Measurements from ENCODE around the gene DNAJC10. TPM values are rescaled to one million over a fixed set of nuclear protein-coding genes. Genes with fewer than 3 reads are reported as not detected.

The DNAJC10 gene
- total RNA-seq, 2 experiments from 2014 or later: 34.0 to 34.1 TPM

- H3K27me3 ChIP-seq (ENCODE audit: control insufficient read depth in 1 of 2, insufficient read depth in 2 of 2, low read length in 2 of 2): no peaks in the 10 kb centered on the region
- H3K4me3 Mint-ChIP-seq: no peak overlapping the region
- H3K36me3 ChIP-seq (ENCODE audit: insufficient read depth, low read length): no peaks in the 10 kb centered on the region
- H3K27ac ChIP-seq (ENCODE audit: low read depth in 1 of 2, low read length in 2 of 2): no peak overlapping the region
- H3K36me3 Mint-ChIP-seq (ENCODE audit: low read depth): no peaks in the 10 kb centered on the region
- ChIA-PET CTCF (interaction anchor here (1.6 kb wide), 1 partner anchor 10 kb away, joined by 5 read pairs; no protein-coding TSS in a partner anchor), POLR2A (no interaction called here)
- no peaks in the 10 kb centered on the region for H3K4me1 ChIP-seq (ENCODE audit: insufficient read depth, low read length)
- peaks cover 23% of the 10 kb centered on the region for H3K27me3 Mint-ChIP-seq
- no peaks in the 10 kb centered on the region for H3K9me3 ChIP-seq (ENCODE audit: control insufficient read depth in 1 of 2, insufficient read depth in 1 of 2, low read length in 2 of 2)
- intact Hi-C loops (cut with DNase I, micrococcal nuclease): no loop called here
- DNase-seq (no peak), ATAC-seq (ENCODE audit: poor library complexity) (no peak)
- H3K4me3 ChIP-seq (ENCODE audit: low read length): no peak overlapping the region
- H3K9me3 Mint-ChIP-seq: no peaks in the 10 kb centered on the region
- H3K4me1 Mint-ChIP-seq (ENCODE audit: low read depth): no peaks in the 10 kb centered on the region
- TF ChIP-seq, protein P1, sequence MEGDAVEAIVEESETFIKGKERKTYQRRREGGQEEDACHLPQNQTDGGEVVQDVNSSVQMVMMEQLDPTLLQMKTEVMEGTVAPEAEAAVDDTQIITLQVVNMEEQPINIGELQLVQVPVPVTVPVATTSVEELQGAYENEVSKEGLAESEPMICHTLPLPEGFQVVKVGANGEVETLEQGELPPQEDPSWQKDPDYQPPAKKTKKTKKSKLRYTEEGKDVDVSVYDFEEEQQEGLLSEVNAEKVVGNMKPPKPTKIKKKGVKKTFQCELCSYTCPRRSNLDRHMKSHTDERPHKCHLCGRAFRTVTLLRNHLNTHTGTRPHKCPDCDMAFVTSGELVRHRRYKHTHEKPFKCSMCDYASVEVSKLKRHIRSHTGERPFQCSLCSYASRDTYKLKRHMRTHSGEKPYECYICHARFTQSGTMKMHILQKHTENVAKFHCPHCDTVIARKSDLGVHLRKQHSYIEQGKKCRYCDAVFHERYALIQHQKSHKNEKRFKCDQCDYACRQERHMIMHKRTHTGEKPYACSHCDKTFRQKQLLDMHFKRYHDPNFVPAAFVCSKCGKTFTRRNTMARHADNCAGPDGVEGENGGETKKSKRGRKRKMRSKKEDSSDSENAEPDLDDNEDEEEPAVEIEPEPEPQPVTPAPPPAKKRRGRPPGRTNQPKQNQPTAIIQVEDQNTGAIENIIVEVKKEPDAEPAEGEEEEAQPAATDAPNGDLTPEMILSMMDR (IDR thresholded peaks at IDR 0.05): no peak
- no peak overlapping the region for H3K27ac Mint-ChIP-seq
These were observed 101.5 kb downstream of the DNAJC10 start for GRCh38 chr2:182817558-182817957.

DNA sequence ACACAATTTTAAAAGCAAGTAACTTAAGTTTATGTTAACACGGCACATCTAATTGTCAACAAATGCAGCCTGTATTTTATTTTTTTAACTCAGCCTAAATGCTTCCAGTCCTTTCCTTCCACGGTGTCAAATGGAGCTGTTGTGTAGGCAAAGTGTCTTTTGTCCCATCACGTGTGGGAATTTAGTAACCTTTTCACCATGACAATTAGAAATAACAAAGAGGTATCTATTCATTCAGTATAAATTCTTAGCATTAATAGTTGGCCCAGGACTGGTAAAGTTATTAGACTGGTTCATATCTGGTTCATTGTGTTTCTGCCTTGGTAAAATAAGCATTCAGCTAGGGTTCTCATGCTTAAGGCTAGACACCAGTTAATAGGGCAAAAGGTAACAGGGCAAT lies 102.4 kb downstream of the DNAJC10 start:
- H3K36me3 ChIP-seq (ENCODE audit: insufficient read depth, low read length): no peaks in the 10 kb centered on the region
- ChIA-PET CTCF (no interaction called here), POLR2A (no interaction called here)
- H3K9me3 ChIP-seq (ENCODE audit: control insufficient read depth in 1 of 2, insufficient read depth in 1 of 2, low read length in 2 of 2): no peaks in the 10 kb centered on the region
- H3K4me1 ChIP-seq (ENCODE audit: insufficient read depth, low read length): no peaks in the 10 kb centered on the region
- no peak overlapping the region for H3K27ac ChIP-seq (ENCODE audit: low read depth in 1 of 2, low read length in 2 of 2)
- H3K9me3 Mint-ChIP-seq: no peaks in the 10 kb centered on the region
- H3K36me3 Mint-ChIP-seq (ENCODE audit: low read depth): no peaks in the 10 kb centered on the region
- no peaks in the 10 kb centered on the region for H3K4me1 Mint-ChIP-seq (ENCODE audit: low read depth)
- TF ChIP-seq, protein P1 (IDR thresholded peaks at IDR 0.05): no peak
- intact Hi-C loops (cut with DNase I, micrococcal nuclease): no loop called here
- H3K27me3 Mint-ChIP-seq: peaks cover 30% of the 10 kb centered on the region
- peaks cover 0 to 3% of the 10 kb centered on the region in 2 experiments for H3K27me3 ChIP-seq (ENCODE audit: control insufficient read depth in 1 of 2, insufficient read depth in 2 of 2, low read length in 2 of 2)
- no peak overlapping the region for H3K27ac Mint-ChIP-seq
- no peak overlapping the region for H3K4me3 ChIP-seq (ENCODE audit: low read length)
- no peak for DNase-seq
- ATAC-seq (ENCODE audit: poor library complexity): no peak
- H3K4me3 Mint-ChIP-seq: no peak overlapping the region

- Mint-ChIP-seq H3K27ac (no peak overlapping the region), H3K4me3 (no peak overlapping the region), H3K36me3 (ENCODE audit: low read depth) (no peaks in the 10 kb centered on the region), H3K27me3 (peaks cover 30% of the 10 kb centered on the region), H3K9me3 (no peaks in the 10 kb centered on the region), H3K4me1 (ENCODE audit: low read depth) (no peaks in the 10 kb centered on the region)
- no peak for ATAC-seq (ENCODE audit: poor library complexity)
- CTCF ChIA-PET: no interaction called here
- no peak for DNase-seq
- POLR2A ChIA-PET: interaction anchor here (0.6 kb wide), 1 partner anchor 12 kb away, joined by 5 read pairs; no protein-coding TSS in a partner anchor
- no peaks in the 10 kb centered on the region for H3K4me1 ChIP-seq (ENCODE audit: insufficient read depth, low read length)
- H3K4me3 ChIP-seq (ENCODE audit: low read length): no peak overlapping the region
- H3K27me3 ChIP-seq (ENCODE audit: control insufficient read depth in 1 of 2, insufficient read depth in 2 of 2, low read length in 2 of 2): peaks cover 0 to 3% of the 10 kb centered on the region in 2 experiments
- H3K36me3 ChIP-seq (ENCODE audit: insufficient read depth, low read length): no peaks in the 10 kb centered on the region
- intact Hi-C loops (cut with DNase I, micrococcal nuclease): no loop called here
- no peak overlapping the region for H3K27ac ChIP-seq (ENCODE audit: low read depth in 1 of 2, low read length in 2 of 2)
- H3K9me3 ChIP-seq (ENCODE audit: control insufficient read depth in 1 of 2, insufficient read depth in 1 of 2, low read length in 2 of 2): no peaks in the 10 kb centered on the region
- TF ChIP-seq, protein P1 (IDR thresholded peaks at IDR 0.05): no peak
These were observed 102.9 kb downstream of the DNAJC10 start for GRCh38 chr2:182818925-182819324.

All from CD4-positive, alpha-beta T cell (primary cell).